K562 (cell line): ENCODE results near the gene PIK3CB. TPM values are rescaled to one million over a fixed set of nuclear protein-coding genes. Genes with fewer than 3 reads are reported as not detected.

Experiments used
- CBX2 ChIP-seq: fragments of 200-600 bp; sonication (generic); IDR thresholded peaks from one replicate; pipeline ENCODE4 v1.6.1; 2012; ENCODE audit warnings: mild to moderate bottlenecking, low read length, inconsistent platforms; ENCODE audit not compliant: insufficient read depth, poor library complexity, severe bottlenecking
- CHCHD3 ChIP-seq: fragments of 250-450 bp; sonication (Bioruptor Pico); IDR thresholded peaks from 2 replicates; pipeline ENCODE4 v2.1.2; 2022; ENCODE audit warnings: mild to moderate bottlenecking
- DIDO1 ChIP-seq: fragments of 450-650 bp; IDR thresholded peaks from 2 replicates; pipeline ENCODE4 v1.6.1; 2016; ENCODE audit warnings: low read depth, missing biosample characterization, missing genetic modification characterization
- JUN ChIP-seq, 2 experiments: sonication (generic) in 1 of 2; formaldehyde crosslinking in 1 of 2; IDR thresholded peaks; 2 replicates each; pipeline versions ENCODE4 v1.6.1 to v1.8.0; 2012 to 2022; ENCODE audit warnings: borderline replicate concordance in 2 of 2, mild to moderate bottlenecking in 2 of 2, improper control_type of control experiment in 1 of 2, low read depth in 1 of 2, low read length in 1 of 2, missing genetic modification reagents in 1 of 2
- MTA2 ChIP-seq: fragments of 450-650 bp; IDR thresholded peaks from 2 replicates; pipeline ENCODE4 v1.6.1; 2016; ENCODE audit warnings: low read depth
- POLR3G ChIP-seq: IDR thresholded peaks from 2 replicates; pipeline ENCODE4 v1.6.1; 2011; ENCODE audit not compliant: insufficient read length, insufficient replicate concordance; ENCODE audit errors: extremely low read depth
- SOX6 ChIP-seq: fragments of 450-650 bp; IDR thresholded peaks from 2 replicates; pipeline ENCODE4 v1.6.1; 2014; ENCODE audit warnings: mild to moderate bottlenecking
- VEZF1 ChIP-seq: fragments of 200-800 bp; sonication (Bioruptor generic); IDR thresholded peaks from 2 replicates; pipeline ENCODE4 v1.6.1; 2017; ENCODE audit warnings: missing genetic modification characterization, missing compliant biosample characterization
- polyA plus RNA-seq, 8 experiments: library from polyadenylated mRNA; depleted of rRNA in 4 of 8; stranded (reverse) in 5 of 8; unstranded in 3 of 8; fragments of >200 nt; fragmentation: Nextera tagmentation in 2 of 8; fragmentation: Illumina TruSeq in 1 of 8; extraction: Ambion mirVana in 2 of 8; extraction: Trizol in 1 of 8; gene quantifications; 2 replicates each; pipeline versions ENCODE4 v1.2.1 to v1.2.3, GENCODE V29; 2011 to 2014; ENCODE audit warnings: inconsistent platforms in 1 of 8, missing spikeins in 1 of 8
- total RNA-seq, 7 experiments: library from RNA; depleted of rRNA in 6 of 7; stranded (reverse); fragments of >200 nt in 6 of 7; fragmentation: Illumina TruSeq in 2 of 7; extraction: Trizol in 2 of 7; gene quantifications; 2 replicates each; pipeline versions ENCODE4 v1.2.1 to v1.2.3, GENCODE V29; 2011 to 2021; ENCODE audit warnings: low replicate concordance in 1 of 7
- TF ChIP-seq, protein P1 (sequence below), 2 experiments: fragments of 450-650 bp in 1 of 2; sonication (generic) in 1 of 2; formaldehyde crosslinking in 1 of 2; IDR thresholded peaks; 2 replicates each; pipeline versions ENCODE4 v1.7.1 to v1.9.0; 2016 to 2022; ENCODE audit warnings: inconsistent platforms in 1 of 2, mild to moderate bottlenecking in 1 of 2, missing genetic modification reagents in 1 of 2
- TF ChIP-seq, protein P2 (sequence below): sonication (generic); formaldehyde crosslinking; IDR thresholded peaks from 2 replicates; pipeline ENCODE4 v1.8.0; 2022; ENCODE audit warnings: mild to moderate bottlenecking, missing genetic modification reagents
- TF ChIP-seq, protein P3 (sequence below): fragments of 450-650 bp; IDR thresholded peaks from 2 replicates; pipeline ENCODE4 v1.6.1; 2014; ENCODE audit warnings: low read depth, mild to moderate bottlenecking, moderate library complexity, borderline replicate concordance

The PIK3CB gene
- total and polyA plus RNA-seq, 9 of the 15 experiments (the other 6 are each of a cell fraction or from before 2014, with no cell fraction given), result 15.3 to 62.6 (median 28.3) TPM

DNA sequence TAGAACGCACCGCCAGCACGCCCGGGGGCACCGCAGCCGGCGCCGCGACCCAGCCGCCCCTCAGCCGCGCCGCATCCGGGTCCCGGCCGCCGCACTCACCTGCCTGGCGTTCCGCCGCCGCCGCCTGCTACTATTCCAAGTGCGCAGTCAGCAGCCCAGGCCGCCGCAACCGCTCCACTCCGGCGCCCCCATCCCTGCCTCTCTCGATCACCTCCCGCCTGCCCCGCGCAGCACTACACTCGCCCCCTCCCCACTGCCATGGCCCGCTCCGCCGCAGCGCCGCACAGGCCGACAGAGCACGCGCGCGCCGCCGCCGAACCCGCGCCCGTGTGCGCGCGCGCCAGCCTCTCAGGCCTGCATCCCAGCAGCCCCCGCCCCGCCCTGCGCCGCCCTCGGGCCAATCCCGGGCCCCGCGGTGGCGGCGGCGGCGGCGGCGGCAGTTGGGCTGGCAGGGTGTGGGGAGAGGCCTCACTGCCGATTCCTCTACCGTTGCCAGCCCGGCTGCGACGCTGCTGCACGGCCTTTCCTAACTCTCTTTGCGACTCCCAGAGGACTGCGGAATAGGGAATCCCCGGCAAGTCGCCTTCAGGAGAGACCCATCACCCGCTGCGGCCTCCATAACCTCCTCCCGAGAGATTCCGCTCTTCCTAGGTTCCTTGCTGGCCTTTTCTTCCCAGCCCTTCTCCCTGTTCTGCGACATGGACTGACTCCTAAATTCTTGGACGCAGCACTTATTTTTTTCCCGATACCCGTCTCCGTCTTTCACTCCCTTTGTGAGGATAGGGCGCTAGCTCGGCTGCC lies at the start of gene PIK3CB (continued):
- TF ChIP-seq, protein P1, sequence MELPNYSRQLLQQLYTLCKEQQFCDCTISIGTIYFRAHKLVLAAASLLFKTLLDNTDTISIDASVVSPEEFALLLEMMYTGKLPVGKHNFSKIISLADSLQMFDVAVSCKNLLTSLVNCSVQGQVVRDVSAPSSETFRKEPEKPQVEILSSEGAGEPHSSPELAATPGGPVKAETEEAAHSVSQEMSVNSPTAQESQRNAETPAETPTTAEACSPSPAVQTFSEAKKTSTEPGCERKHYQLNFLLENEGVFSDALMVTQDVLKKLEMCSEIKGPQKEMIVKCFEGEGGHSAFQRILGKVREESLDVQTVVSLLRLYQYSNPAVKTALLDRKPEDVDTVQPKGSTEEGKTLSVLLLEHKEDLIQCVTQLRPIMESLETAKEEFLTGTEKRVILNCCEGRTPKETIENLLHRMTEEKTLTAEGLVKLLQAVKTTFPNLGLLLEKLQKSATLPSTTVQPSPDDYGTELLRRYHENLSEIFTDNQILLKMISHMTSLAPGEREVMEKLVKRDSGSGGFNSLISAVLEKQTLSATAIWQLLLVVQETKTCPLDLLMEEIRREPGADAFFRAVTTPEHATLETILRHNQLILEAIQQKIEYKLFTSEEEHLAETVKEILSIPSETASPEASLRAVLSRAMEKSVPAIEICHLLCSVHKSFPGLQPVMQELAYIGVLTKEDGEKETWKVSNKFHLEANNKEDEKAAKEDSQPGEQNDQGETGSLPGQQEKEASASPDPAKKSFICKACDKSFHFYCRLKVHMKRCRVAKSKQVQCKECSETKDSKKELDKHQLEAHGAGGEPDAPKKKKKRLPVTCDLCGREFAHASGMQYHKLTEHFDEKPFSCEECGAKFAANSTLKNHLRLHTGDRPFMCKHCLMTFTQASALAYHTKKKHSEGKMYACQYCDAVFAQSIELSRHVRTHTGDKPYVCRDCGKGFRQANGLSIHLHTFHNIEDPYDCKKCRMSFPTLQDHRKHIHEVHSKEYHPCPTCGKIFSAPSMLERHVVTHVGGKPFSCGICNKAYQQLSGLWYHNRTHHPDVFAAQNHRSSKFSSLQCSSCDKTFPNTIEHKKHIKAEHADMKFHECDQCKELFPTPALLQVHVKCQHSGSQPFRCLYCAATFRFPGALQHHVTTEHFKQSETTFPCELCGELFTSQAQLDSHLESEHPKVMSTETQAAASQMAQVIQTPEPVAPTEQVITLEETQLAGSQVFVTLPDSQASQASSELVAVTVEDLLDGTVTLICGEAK (IDR thresholded peaks at IDR 0.05), result peak; percentile 53
- TF ChIP-seq, protein P1 (CRISPR knock-in tag; IDR thresholded peaks at IDR 0.05), result no peak
- TF ChIP-seq CHCHD3, result no peak
- TF ChIP-seq POLR3G, result no peak
- TF ChIP-seq MTA2, result no peak
- peak; percentile 41; the same call in 1 of the 2 replicates for TF ChIP-seq SOX6
- no peak for TF ChIP-seq DIDO1
- no peak for TF ChIP-seq CBX2
- no peak for TF ChIP-seq JUN (IDR thresholded peaks at IDR 0.05; ENCODE audit: borderline replicate concordance, low read depth, low read length)
- TF ChIP-seq JUN (CRISPR knock-in tag; IDR thresholded peaks at IDR 0.05; ENCODE audit: borderline replicate concordance), result no peak; the same call in 1 of the 2 replicates
- TF ChIP-seq, protein P2, sequence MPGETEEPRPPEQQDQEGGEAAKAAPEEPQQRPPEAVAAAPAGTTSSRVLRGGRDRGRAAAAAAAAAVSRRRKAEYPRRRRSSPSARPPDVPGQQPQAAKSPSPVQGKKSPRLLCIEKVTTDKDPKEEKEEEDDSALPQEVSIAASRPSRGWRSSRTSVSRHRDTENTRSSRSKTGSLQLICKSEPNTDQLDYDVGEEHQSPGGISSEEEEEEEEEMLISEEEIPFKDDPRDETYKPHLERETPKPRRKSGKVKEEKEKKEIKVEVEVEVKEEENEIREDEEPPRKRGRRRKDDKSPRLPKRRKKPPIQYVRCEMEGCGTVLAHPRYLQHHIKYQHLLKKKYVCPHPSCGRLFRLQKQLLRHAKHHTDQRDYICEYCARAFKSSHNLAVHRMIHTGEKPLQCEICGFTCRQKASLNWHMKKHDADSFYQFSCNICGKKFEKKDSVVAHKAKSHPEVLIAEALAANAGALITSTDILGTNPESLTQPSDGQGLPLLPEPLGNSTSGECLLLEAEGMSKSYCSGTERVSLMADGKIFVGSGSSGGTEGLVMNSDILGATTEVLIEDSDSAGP, result no peak
- peak; percentile 86 for TF ChIP-seq VEZF1 (CRISPR knock-in tag)
- TF ChIP-seq, protein P3, sequence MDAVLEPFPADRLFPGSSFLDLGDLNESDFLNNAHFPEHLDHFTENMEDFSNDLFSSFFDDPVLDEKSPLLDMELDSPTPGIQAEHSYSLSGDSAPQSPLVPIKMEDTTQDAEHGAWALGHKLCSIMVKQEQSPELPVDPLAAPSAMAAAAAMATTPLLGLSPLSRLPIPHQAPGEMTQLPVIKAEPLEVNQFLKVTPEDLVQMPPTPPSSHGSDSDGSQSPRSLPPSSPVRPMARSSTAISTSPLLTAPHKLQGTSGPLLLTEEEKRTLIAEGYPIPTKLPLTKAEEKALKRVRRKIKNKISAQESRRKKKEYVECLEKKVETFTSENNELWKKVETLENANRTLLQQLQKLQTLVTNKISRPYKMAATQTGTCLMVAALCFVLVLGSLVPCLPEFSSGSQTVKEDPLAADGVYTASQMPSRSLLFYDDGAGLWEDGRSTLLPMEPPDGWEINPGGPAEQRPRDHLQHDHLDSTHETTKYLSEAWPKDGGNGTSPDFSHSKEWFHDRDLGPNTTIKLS, result no peak
